Measurements from ENCODE around the gene SRSF2. TPM values are rescaled to one million over a fixed set of nuclear protein-coding genes. Genes with fewer than 3 reads are reported as not detected.

Gene SRSF2
- total and polyA plus RNA-seq, 9 of the 15 experiments (the other 6 are each of a cell fraction or from before 2014, with no cell fraction given), result 161 to 583 (median 393) TPM

- TF ChIP-seq ZBTB33 (CRISPR knock-in tag; IDR thresholded peaks at IDR 0.05) (no peak), ARHGAP35 (IDR thresholded peaks at IDR 0.05; ENCODE audit: partially characterized antibody) (no peak)
These were observed 2.9 kb downstream of the SRSF2 start (continued) for GRCh38 chr17:76734080-76734840.

GRCh38 chr17:76733618-76733957 is 3.5 kb downstream of the SRSF2 start:
- no peak for ATAC-seq
- Histone ChIP-seq H3K9ac (ENCODE audit: insufficient read depth in 1 of 2, low read depth in 2 of 2, low read length in 2 of 2) (peak overlapping the region in 1 of 2 experiments; percentile 94; a peak in 1 of 4 replicates), H4K20me1 (replicated peaks; ENCODE audit: control insufficient read depth, insufficient read depth, low read length) (peaks cover 31% of the 10 kb centered on the region), H3K4me3 (peak overlapping the region; percentile 91), H3K9me3 (replicated peaks; ENCODE audit: control insufficient read depth, insufficient read depth, low read depth, low read length) (no peaks in the 10 kb centered on the region), H3K27me3 (ENCODE audit: control insufficient read depth in 2 of 2, insufficient read depth in 2 of 2, low read length in 2 of 2) (no peaks in the 10 kb centered on the region), H3K4me2 (ENCODE audit: insufficient read depth, low read length) (peak overlapping the region; percentile 85), H2AFZ (ENCODE audit: low read depth, low read length) (no peak overlapping the region), H3K36me3 (ENCODE audit: control insufficient read depth, insufficient read depth, low read length) (peaks cover 66% of the 10 kb centered on the region), H3K9me1 (ENCODE audit: control insufficient read depth, insufficient read depth, low read length) (no peaks in the 10 kb centered on the region), H3K27ac (ENCODE audit: extremely low read depth, low read depth, low read length) (peak overlapping the region; percentile 29; the same call in 2 of the 3 replicates), H3K79me2 (ENCODE audit: control insufficient read depth, insufficient read depth, low read length) (peaks cover 83% of the 10 kb centered on the region), H3K4me1 (replicated peaks in 1 of 2; ENCODE audit: control insufficient read depth in 2 of 2, insufficient read depth in 2 of 2, low read length in 2 of 2) (peaks cover 11 to 21% of the 10 kb centered on the region in 2 experiments)
- BruUV-seq (replicated peaks), result no TSS peak
- in situ Hi-C loops (cut with MboI), result no loop called here
- CTCF ChIA-PET (ENCODE audit: low intra/inter-chr PET ratio), result no interaction called here
- 60% methylated on average over 1 of the region's 1 CpG for WGBS (ENCODE audit: insufficient coverage, low coverage, missing lambda C conversion rate)
- peak in 1 of 4 experiments; percentile 14 for DNase-seq (ENCODE audit: extremely low read depth in 1 of 4, low spot score in 3 of 4)
- intact Hi-C loops (cut with micrococcal nuclease), result no loop called here
- POLR2A ChIA-PET, result interaction anchor here (0.6 to 8.5 kb wide), 13 partner anchors 7 to 454 kb away, joined by 3 to 75 read pairs (median 3); partner anchors contain the start of genes JMJD6 and METTL23
- no peak for FAIRE-seq
- peak; percentile 4; the same call in 1 of the 2 replicates for TF ChIP-seq SUPT5H (IDR thresholded peaks at IDR 0.05)
- TF ChIP-seq POLR2A (conservative IDR thresholded peaks at IDR 0.05), result peak; percentile 51; the same call in 1 of the 2 replicates
- no peak for TF ChIP-seq NR0B1 (IDR thresholded peaks at IDR 0.05; ENCODE audit: partially characterized antibody)
- TF ChIP-seq HEY1 (CRISPR knock-in tag; IDR thresholded peaks at IDR 0.05; ENCODE audit: borderline replicate concordance), result no peak
- TF ChIP-seq THRAP3 (IDR thresholded peaks at IDR 0.05; ENCODE audit: borderline replicate concordance), result 0 out of 2 replicates have a peak, but pooled peaks have one; percentile 22
- no peak for TF ChIP-seq ZBTB8A (IDR thresholded peaks at IDR 0.05; ENCODE audit: partially characterized antibody)
- TF ChIP-seq ZNF586 (CRISPR knock-in tag; conservative IDR thresholded peaks at IDR 0.05), result no peak
- no peak for TF ChIP-seq ATF2 (CRISPR knock-in tag; IDR thresholded peaks at IDR 0.05)
- TF ChIP-seq ETS1 (conservative IDR thresholded peaks at IDR 0.05; ENCODE audit: control insufficient read depth, low read depth, low read length), result no peak
- TF ChIP-seq PPARD (CRISPR knock-in tag; IDR thresholded peaks at IDR 0.05), result no peak
- no peak for TF ChIP-seq SMARCA4 (IDR thresholded peaks at IDR 0.05)
- TF ChIP-seq MYNN (IDR thresholded peaks at IDR 0.05), result no peak
- no peak for TF ChIP-seq MYNN (CRISPR knock-in tag; IDR thresholded peaks at IDR 0.05)
- 0 out of 2 replicates have a peak, but pooled peaks have one; percentile 11 for TF ChIP-seq ILF3 (IDR thresholded peaks at IDR 0.05; ENCODE audit: borderline replicate concordance)

All from K562 (cell line).